GM21825 (cell line): ENCODE measurements around the gene DNAJB6.

Experiments used
- ATAC-seq: cut with Tn5 transposase; IDR thresholded peaks from one replicate; pipeline ENCODE4 v1.9.1; 2021; ENCODE audit warnings: mild to moderate bottlenecking, moderate library complexity; ENCODE audit not compliant: unreplicated experiment

DNAJB6 gene

GRCh38 chr7:157336383-157337315 is at the start of gene DNAJB6:
DNAJB6 (plus strand) TSS chr7:157337004; CDS start chr7:157358573, 21,569 bp downstream.
- peak; percentile 65 for ATAC-seq

- no peak for ATAC-seq
Measured at GRCh38 chr7:157291404-157292080, 45.3 kb upstream of the DNAJB6 start.

- no peak for ATAC-seq
Measured at GRCh38 chr7:157292258-157292657, 44.5 kb upstream of the DNAJB6 start.

- ATAC-seq, result no peak
Measured at GRCh38 chr7:157292770-157293412, 43.9 kb upstream of the DNAJB6 start.

- no peak for ATAC-seq
Measured at GRCh38 chr7:157293413-157293788, 43.4 kb upstream of the DNAJB6 start.

GRCh38 chr7:157294773-157295172 is 42.0 kb upstream of the DNAJB6 start:
- no peak for ATAC-seq

- no peak for ATAC-seq
Measured at GRCh38 chr7:157295338-157295737, 41.5 kb upstream of the DNAJB6 start.

- no peak for ATAC-seq
Measured at GRCh38 chr7:157297185-157297584, 39.6 kb upstream of the DNAJB6 start.

GRCh38 chr7:157299317-157299612 is 37.5 kb upstream of the DNAJB6 start:
- ATAC-seq, result no peak

- no peak for ATAC-seq
Measured at GRCh38 chr7:157299613-157300368, 37.0 kb upstream of the DNAJB6 start.

GRCh38 chr7:157300369-157300825 is 36.4 kb upstream of the DNAJB6 start:
- ATAC-seq, result no peak

GRCh38 chr7:157301610-157302120 is 35.1 kb upstream of the DNAJB6 start:
- ATAC-seq, result no peak

- no peak for ATAC-seq
Measured at GRCh38 chr7:157306846-157307838, 29.7 kb upstream of the DNAJB6 start.

- ATAC-seq, result no peak
Measured at GRCh38 chr7:157309988-157310668, 26.7 kb upstream of the DNAJB6 start.

GRCh38 chr7:157310676-157311185 is 26.1 kb upstream of the DNAJB6 start:
- ATAC-seq, result no peak

GRCh38 chr7:157312941-157313340 is 23.9 kb upstream of the DNAJB6 start:
- no peak for ATAC-seq

- no peak for ATAC-seq
Measured at GRCh38 chr7:157313645-157314044, 23.2 kb upstream of the DNAJB6 start.

GRCh38 chr7:157318015-157318706 is 18.6 kb upstream of the DNAJB6 start:
- ATAC-seq, result peak; percentile 92
